SH-SY5Y (cell line): ENCODE measurements around the gene TMPRSS11B.

Experiments
- GATA2 ChIP-seq: IDR thresholded peaks from 2 replicates; pipeline ENCODE4 v1.6.1; 2011; ENCODE audit warnings: mild to moderate bottlenecking, low read depth, low read length
- GATA3 ChIP-seq: IDR thresholded peaks from 2 replicates; pipeline ENCODE4 v1.6.1; 2011; ENCODE audit warnings: low read depth, mild to moderate bottlenecking, low read length, moderate library complexity

TMPRSS11B gene

GRCh38 chr4:68250151-68250930 is 4.8 kb upstream of the TMPRSS11B start:
- TF ChIP-seq GATA3 (no peak), GATA2 (no peak)

- TF ChIP-seq GATA2 (no peak), GATA3 (no peak)
These were observed 3.9 kb upstream of the TMPRSS11B start for GRCh38 chr4:68249434-68249833.

- TF ChIP-seq GATA2: no peak
- no peak for TF ChIP-seq GATA3
These were observed 4.9 kb downstream of the TMPRSS11B start for GRCh38 chr4:68240620-68241019.

GRCh38 chr4:68228568-68228967 is 16.9 kb downstream of the TMPRSS11B start:
- TF ChIP-seq GATA2 (no peak), GATA3 (no peak)

- TF ChIP-seq GATA2: no peak
- no peak for TF ChIP-seq GATA3
These were observed 27.4 kb downstream of the TMPRSS11B start for GRCh38 chr4:68218044-68218443.

- TF ChIP-seq GATA2: no peak
- TF ChIP-seq GATA3: no peak
These were observed 29.0 kb downstream of the TMPRSS11B start for GRCh38 chr4:68216501-68216900.

- no peak for TF ChIP-seq GATA3
- no peak for TF ChIP-seq GATA2
These were observed 36.5 kb downstream of the TMPRSS11B start for GRCh38 chr4:68209003-68209402.

GRCh38 chr4:68193194-68193593 is 52.3 kb downstream of the TMPRSS11B start:
- TF ChIP-seq GATA3 (no peak), GATA2 (no peak)

GRCh38 chr4:68187145-68187544 is 58.3 kb downstream of the TMPRSS11B start:
- TF ChIP-seq GATA2 (no peak), GATA3 (no peak)

GRCh38 chr4:68184923-68185322 is 60.6 kb downstream of the TMPRSS11B start:
- no peak for TF ChIP-seq GATA3
- no peak for TF ChIP-seq GATA2

- TF ChIP-seq GATA2 (no peak), GATA3 (no peak)
These were observed 62.1 kb downstream of the TMPRSS11B start for GRCh38 chr4:68183417-68183816.

GRCh38 chr4:68182382-68182820 is 63.1 kb downstream of the TMPRSS11B start:
- TF ChIP-seq GATA3: no peak
- TF ChIP-seq GATA2: no peak

GRCh38 chr4:68180849-68181526 is 64.5 kb downstream of the TMPRSS11B start:
- no peak for TF ChIP-seq GATA3
- no peak for TF ChIP-seq GATA2

- TF ChIP-seq GATA3 (no peak), GATA2 (no peak)
These were observed 68.6 kb downstream of the TMPRSS11B start for GRCh38 chr4:68176904-68177303.
